B cell (primary cell): ENCODE measurements around the gene MYH10.

Experiments used
- EZH2 ChIP-seq: IDR thresholded peaks from 2 replicates; pipeline ENCODE4 v1.6.1; 2012; ENCODE audit warnings: borderline replicate concordance, low read depth, mild to moderate bottlenecking, moderate library complexity, low read length; ENCODE audit not compliant: insufficient read depth, poor library complexity, severe bottlenecking
- TF ChIP-seq, protein P1 (sequence below): fragments of 200-600 bp; IDR thresholded peaks from one replicate; pipeline ENCODE4 v1.8.0; 2022; ENCODE audit warnings: antibody characterized with exemption, mild to moderate bottlenecking

DNA sequence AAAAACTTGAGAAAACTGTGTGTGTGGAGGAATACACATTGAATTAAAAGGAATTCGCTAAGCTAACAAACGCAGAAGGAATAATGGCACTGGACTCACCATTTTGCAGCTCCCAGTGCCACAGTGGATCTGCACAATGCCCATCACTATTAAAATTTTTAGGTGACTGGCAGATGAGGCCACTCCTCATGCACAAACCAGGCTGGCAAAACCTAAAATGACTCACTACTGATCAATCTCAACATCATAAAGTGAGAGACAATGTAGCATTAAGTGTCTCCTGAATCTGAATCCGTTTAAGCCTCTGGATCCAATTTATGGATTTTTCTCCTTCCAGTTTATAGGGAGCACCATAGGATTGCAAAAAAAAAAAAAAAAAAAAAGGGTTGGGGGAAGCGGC is 20.6 kb downstream of the MYH10 start:
- TF ChIP-seq, protein P1, sequence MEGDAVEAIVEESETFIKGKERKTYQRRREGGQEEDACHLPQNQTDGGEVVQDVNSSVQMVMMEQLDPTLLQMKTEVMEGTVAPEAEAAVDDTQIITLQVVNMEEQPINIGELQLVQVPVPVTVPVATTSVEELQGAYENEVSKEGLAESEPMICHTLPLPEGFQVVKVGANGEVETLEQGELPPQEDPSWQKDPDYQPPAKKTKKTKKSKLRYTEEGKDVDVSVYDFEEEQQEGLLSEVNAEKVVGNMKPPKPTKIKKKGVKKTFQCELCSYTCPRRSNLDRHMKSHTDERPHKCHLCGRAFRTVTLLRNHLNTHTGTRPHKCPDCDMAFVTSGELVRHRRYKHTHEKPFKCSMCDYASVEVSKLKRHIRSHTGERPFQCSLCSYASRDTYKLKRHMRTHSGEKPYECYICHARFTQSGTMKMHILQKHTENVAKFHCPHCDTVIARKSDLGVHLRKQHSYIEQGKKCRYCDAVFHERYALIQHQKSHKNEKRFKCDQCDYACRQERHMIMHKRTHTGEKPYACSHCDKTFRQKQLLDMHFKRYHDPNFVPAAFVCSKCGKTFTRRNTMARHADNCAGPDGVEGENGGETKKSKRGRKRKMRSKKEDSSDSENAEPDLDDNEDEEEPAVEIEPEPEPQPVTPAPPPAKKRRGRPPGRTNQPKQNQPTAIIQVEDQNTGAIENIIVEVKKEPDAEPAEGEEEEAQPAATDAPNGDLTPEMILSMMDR = no peak
- TF ChIP-seq EZH2 = no peak
